Caco-2 (cell line): ENCODE data around the gene LYPD3. TPM values are rescaled to one million over a fixed set of nuclear protein-coding genes. Genes with fewer than 3 reads are reported as not detected.

ENCODE experiments used
- BruUV-seq: library from RNA; stranded (reverse); fragments of 400-500 nt; replicated peaks from 2 replicates; lab custom pipeline; 2021; lab: Mats Ljungman, UMichigan
- CTCF ChIA-PET: fragments of 300-600 bp; sonication (Branson Sonifier 250); formaldehyde crosslinking; loops from one replicate; lab custom pipeline; 2022; ENCODE audit warnings: antibody characterized with exemption; lab: Charles Lee
- POLR2A ChIA-PET: fragments of 300-600 bp; sonication (Branson Sonifier 250); formaldehyde crosslinking; loops from one replicate; lab custom pipeline; 2022; ENCODE audit warnings: antibody characterized with exemption; lab: Charles Lee
- DNase-seq, 2 experiments: peaks; one replicate each; pipeline versions ENCODE4 v3.0.0 to v3.0.0-alpha.2; 2020 to 2022
- H3K27me3 ChIP-seq: replicated peaks from 2 replicates; pipeline ENCODE4 v1.6.0; 2011; ENCODE audit warnings: low read length; ENCODE audit not compliant: control insufficient read depth, insufficient read depth
- H3K36me3 ChIP-seq: 2 replicates; pipeline ENCODE4 v1.5.1; 2011; ENCODE audit warnings: low read length; ENCODE audit not compliant: control insufficient read depth, insufficient read depth
- H3K4me1 ChIP-seq: fragments of 250-450 bp; sonication (Bioruptor Pico); 2 replicates; pipeline ENCODE4 v1.5.1; 2020; ENCODE audit warnings: mild to moderate bottlenecking
- H3K4me3 ChIP-seq: 2 replicates; pipeline ENCODE4 v1.5.1; 2011; ENCODE audit warnings: low read depth, mild to moderate bottlenecking, control low read depth, low read length
- H3K9me3 ChIP-seq: fragments of 250-450 bp; sonication (Bioruptor Pico); 2 replicates; pipeline ENCODE4 v1.5.1; 2020; ENCODE audit warnings: mild to moderate bottlenecking, moderate library complexity
- H3K27ac Mint-ChIP-seq: one replicate; pipeline ENCODE4 v1.8.0; 2022; ENCODE audit warnings: mixed read lengths; ENCODE audit not compliant: unreplicated experiment
- H3K27me3 Mint-ChIP-seq: one replicate; pipeline ENCODE4 v1.8.0; 2022; ENCODE audit warnings: mixed read lengths; ENCODE audit not compliant: insufficient read depth, unreplicated experiment
- H3K36me3 Mint-ChIP-seq: one replicate; pipeline ENCODE4 v1.8.0; 2022; ENCODE audit warnings: mild to moderate bottlenecking, mixed read lengths; ENCODE audit not compliant: insufficient read depth, unreplicated experiment
- H3K4me1 Mint-ChIP-seq: one replicate; pipeline ENCODE4 v1.8.0; 2022; ENCODE audit warnings: low read depth, mixed read lengths; ENCODE audit not compliant: unreplicated experiment
- H3K4me3 Mint-ChIP-seq: one replicate; pipeline ENCODE4 v1.8.0; 2022; ENCODE audit warnings: mild to moderate bottlenecking, moderate library complexity, mixed read lengths; ENCODE audit not compliant: unreplicated experiment
- H3K9me3 Mint-ChIP-seq: one replicate; pipeline ENCODE4 v1.8.0; 2022; ENCODE audit warnings: mixed read lengths; ENCODE audit not compliant: unreplicated experiment
- intact Hi-C: fragments of 100-400 bp; cut with micrococcal nuclease; formaldehyde crosslinking; loops from one replicate; pipeline ENCODE4 v1.10.0; 2022; ENCODE audit not compliant: unreplicated experiment
- total RNA-seq: library from RNA; stranded (reverse); gene quantifications from 2 replicates; pipeline ENCODE4 v1.2.3, GENCODE V29; 2022
- TF ChIP-seq, protein P1 (sequence below), 2 experiments: fragments of 200-600 bp in 1 of 2; IDR thresholded peaks; 1 replicate in 1 of 2; 2 replicates in 1 of 2; pipeline versions ENCODE4 v1.5.1 to v1.8.0; 2011 to 2022; ENCODE audit warnings: antibody characterized with exemption in 1 of 2, control low read depth in 1 of 2, inconsistent platforms in 1 of 2, low read depth in 1 of 2, low read length in 1 of 2, mild to moderate bottlenecking in 1 of 2, moderate library complexity in 1 of 2; ENCODE audit not compliant: insufficient read depth in 1 of 2, severe bottlenecking in 1 of 2, unreplicated experiment in 1 of 2

The LYPD3 gene
- total RNA-seq, 1 experiment from 2014 or later, result 1.3 TPM

DNA sequence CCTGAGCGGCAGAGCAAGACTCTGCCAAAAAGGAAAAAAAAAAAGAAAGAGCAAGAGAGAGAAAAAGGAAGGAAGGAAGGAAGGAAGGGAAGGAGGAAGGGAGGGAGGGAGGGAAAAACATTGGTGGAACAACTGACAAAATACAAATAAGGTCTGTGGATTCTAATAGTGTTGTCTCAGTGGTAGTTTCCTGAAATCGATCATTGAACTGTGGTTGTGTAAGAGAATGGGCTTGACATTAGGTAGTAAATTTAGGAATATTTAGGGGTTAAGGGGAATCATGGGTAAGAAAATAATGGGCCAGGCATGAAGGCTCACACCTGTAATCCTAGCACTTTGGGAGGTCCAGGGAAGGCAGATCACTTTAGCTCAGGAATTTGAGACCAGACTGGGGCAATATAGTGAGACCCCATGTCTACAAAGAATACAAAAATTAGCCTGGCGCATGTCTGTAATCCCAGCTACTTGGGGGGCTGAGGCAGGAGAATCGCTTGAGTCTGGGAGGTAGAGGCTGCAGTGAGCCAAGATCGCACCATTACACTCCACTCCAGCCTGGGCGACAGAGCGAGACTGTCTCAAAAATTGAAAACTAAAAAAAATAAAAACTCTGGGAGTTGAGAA, 24.7 kb upstream of the LYPD3 start:
- Mint-ChIP-seq H3K27me3 (no peaks in the 10 kb centered on the region), H3K4me1 (no peaks in the 10 kb centered on the region), H3K36me3 (peaks cover 13% of the 10 kb centered on the region), H3K4me3 (no peak overlapping the region), H3K27ac (no peak overlapping the region), H3K9me3 (no peaks in the 10 kb centered on the region)
- no TSS peak for BruUV-seq
- ChIA-PET CTCF (no interaction called here), POLR2A (no interaction called here)
- H3K4me1 ChIP-seq, result no peaks in the 10 kb centered on the region
- no peak overlapping the region for H3K4me3 ChIP-seq
- no peaks in the 10 kb centered on the region for H3K27me3 ChIP-seq
- intact Hi-C loops, result no loop called here
- no peak for DNase-seq
- TF ChIP-seq, protein P1, sequence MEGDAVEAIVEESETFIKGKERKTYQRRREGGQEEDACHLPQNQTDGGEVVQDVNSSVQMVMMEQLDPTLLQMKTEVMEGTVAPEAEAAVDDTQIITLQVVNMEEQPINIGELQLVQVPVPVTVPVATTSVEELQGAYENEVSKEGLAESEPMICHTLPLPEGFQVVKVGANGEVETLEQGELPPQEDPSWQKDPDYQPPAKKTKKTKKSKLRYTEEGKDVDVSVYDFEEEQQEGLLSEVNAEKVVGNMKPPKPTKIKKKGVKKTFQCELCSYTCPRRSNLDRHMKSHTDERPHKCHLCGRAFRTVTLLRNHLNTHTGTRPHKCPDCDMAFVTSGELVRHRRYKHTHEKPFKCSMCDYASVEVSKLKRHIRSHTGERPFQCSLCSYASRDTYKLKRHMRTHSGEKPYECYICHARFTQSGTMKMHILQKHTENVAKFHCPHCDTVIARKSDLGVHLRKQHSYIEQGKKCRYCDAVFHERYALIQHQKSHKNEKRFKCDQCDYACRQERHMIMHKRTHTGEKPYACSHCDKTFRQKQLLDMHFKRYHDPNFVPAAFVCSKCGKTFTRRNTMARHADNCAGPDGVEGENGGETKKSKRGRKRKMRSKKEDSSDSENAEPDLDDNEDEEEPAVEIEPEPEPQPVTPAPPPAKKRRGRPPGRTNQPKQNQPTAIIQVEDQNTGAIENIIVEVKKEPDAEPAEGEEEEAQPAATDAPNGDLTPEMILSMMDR (IDR thresholded peaks at IDR 0.05; ENCODE audit: insufficient read depth in 1 of 2, low read depth in 1 of 2, low read length in 1 of 2, severe bottlenecking in 1 of 2, unreplicated experiment in 1 of 2), result no peak
- H3K36me3 ChIP-seq, result peaks cover 6% of the 10 kb centered on the region
- H3K9me3 ChIP-seq, result no peaks in the 10 kb centered on the region

DNA sequence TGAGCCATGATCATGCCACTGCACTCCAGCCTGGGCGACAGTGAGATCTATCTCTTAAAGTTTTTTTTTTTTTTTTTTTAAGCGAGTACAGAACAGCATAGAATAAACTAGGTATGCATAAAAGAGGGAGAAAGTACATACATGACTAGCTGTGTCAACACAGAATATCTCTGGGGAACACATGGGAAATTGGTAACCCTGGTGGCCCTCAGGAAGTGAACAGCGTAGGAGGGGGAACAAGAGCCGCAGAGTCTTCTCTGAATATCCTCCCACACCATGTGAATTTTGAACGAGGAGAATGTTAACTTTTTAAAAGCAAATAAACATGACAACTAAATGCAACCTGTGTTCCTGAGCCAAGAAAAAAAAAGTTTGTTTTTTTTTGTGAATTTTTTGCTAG, 23.9 kb upstream of the LYPD3 start:
- no peaks in the 10 kb centered on the region for H3K27me3 ChIP-seq
- no peak overlapping the region for H3K27ac Mint-ChIP-seq
- H3K4me3 ChIP-seq, result no peak overlapping the region
- no peaks in the 10 kb centered on the region for H3K4me1 ChIP-seq
- no peaks in the 10 kb centered on the region for H3K9me3 ChIP-seq
- H3K4me3 Mint-ChIP-seq, result no peak overlapping the region
- POLR2A ChIA-PET, result no interaction called here
- intact Hi-C loops, result no loop called here
- H3K4me1 Mint-ChIP-seq, result no peaks in the 10 kb centered on the region
- peaks cover 4% of the 10 kb centered on the region for H3K36me3 ChIP-seq
- H3K27me3 Mint-ChIP-seq, result no peaks in the 10 kb centered on the region
- no peaks in the 10 kb centered on the region for H3K9me3 Mint-ChIP-seq
- CTCF ChIA-PET, result no interaction called here
- TF ChIP-seq, protein P1 (IDR thresholded peaks at IDR 0.05; ENCODE audit: insufficient read depth in 1 of 2, low read depth in 1 of 2, low read length in 1 of 2, severe bottlenecking in 1 of 2, unreplicated experiment in 1 of 2), result no peak
- no peak for DNase-seq
- H3K36me3 Mint-ChIP-seq, result peaks cover 13% of the 10 kb centered on the region
- BruUV-seq, result no TSS peak

DNA sequence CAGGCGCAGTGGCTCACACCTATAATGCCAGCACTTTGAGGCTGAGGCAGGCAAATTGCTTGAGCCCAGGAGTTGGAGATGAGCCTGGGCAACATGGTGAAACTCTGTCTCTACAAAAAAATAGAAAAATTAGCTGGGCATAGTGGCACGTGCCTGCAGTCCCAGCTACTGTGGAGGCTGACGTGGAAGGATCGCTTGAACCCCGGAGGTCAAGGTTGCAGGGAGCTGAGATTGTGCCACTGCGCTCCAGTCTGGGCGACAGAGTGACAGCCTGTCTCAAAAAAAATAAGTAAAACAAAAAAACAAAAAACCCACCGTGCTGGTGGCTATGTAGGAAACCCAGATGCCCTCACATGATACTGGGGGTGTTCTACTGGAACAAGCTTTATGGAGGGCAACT, 22.8 kb upstream of the LYPD3 start:
- Histone ChIP-seq H3K36me3 (peaks cover 4% of the 10 kb centered on the region), H3K4me1 (no peaks in the 10 kb centered on the region), H3K9me3 (no peaks in the 10 kb centered on the region), H3K27me3 (no peaks in the 10 kb centered on the region), H3K4me3 (no peak overlapping the region)
- no peak for DNase-seq
- ChIA-PET POLR2A (no interaction called here), CTCF (no interaction called here)
- no peaks in the 10 kb centered on the region for H3K9me3 Mint-ChIP-seq
- TF ChIP-seq, protein P1 (IDR thresholded peaks at IDR 0.05; ENCODE audit: insufficient read depth in 1 of 2, low read depth in 1 of 2, low read length in 1 of 2, severe bottlenecking in 1 of 2, unreplicated experiment in 1 of 2), result no peak
- no peak overlapping the region for H3K27ac Mint-ChIP-seq
- intact Hi-C loops, result no loop called here
- BruUV-seq, result no TSS peak
- H3K36me3 Mint-ChIP-seq, result peaks cover 13% of the 10 kb centered on the region
- H3K4me3 Mint-ChIP-seq, result no peak overlapping the region
- H3K27me3 Mint-ChIP-seq, result no peaks in the 10 kb centered on the region
- H3K4me1 Mint-ChIP-seq, result no peaks in the 10 kb centered on the region
